Inferior parietal cortex (tissue), 1 donor: ENCODE data around the gene UFL1.

Experiments
- DNase-seq: peaks from one replicate; pipeline ENCODE4 v3.0.0-alpha.2; 2016; ENCODE audit errors: extremely low spot score

Gene UFL1

DNA sequence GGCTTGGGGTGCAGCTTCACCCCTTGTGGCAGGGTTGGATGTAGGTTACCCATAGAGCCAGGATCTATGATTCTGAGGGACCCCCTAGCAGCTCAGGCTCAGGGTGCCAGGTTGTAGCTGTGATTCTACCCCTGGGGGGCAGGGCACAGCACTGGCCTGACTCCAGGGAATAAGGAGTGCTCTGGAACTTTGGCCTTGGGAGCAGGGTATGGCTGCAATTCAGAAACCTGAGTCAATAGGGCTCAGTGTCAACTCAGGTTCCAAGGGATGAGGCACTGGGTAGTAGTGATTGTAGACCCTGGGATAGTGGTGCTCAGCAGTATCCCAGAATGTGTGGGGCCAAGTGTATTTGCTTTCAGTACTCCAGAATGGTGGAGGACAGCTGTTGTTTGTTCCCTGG lies 49.9 kb downstream of the UFL1 start:
- DNase-seq: no peak

DNA sequence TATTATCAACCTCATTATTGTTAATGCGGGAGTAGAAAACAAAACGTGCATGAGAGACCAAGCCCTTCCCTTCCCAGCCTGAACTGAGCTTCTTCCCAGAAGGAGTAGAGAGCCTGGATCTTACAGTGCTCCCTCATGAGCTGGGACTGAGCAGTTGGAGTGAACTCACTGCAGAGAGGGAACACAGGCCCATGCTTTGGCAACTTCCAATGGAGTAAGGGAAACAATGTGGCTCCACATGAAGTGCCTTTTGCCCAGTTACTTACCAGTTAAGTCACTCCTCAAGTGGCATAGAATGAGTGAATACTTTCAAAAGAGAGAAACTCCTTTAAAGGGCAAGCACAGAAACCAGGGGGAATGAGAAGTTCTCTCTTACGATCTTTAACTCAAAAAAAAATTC lies 53.8 kb downstream of the UFL1 start:
- no peak for DNase-seq

DNA sequence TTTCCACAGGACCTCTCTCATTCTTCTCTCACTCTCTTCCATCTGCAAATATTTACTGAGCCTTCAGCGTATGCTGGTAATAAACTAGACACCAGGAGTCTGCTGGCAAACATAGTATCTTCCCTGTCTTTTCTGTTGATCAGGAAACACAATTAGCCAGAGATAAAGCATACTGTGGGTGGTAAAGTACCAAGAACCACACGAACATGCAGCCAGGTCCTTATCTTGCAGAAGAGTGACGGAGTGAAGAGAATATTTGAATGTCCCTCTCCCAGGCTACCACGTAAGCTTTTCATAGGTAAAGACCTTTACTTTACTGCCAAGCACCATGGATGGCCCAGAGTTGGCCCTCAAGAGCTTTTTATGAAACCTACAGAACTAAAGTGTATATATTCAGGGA lies 54.6 kb downstream of the UFL1 start:
- DNase-seq: no peak

DNA sequence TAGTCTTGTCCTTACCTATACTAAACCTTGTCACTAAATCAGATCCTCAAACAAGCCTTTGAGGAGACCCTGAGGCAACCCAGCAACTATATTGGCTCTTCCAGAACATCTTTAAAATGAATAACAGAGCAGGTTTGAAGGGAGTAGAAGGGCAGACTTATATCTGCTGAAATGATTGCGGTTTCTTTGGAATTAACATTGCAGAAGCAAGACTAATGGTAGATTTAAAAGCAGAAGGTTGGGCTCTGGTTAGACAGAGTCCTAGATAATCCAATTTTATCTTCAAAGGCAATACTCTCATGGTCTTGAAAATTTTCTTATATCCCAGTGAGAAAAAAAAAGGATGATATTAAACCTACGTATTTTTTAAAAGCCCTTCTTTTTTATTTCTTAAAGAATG lies 60.4 kb downstream of the UFL1 start:
- DNase-seq: no peak

DNA sequence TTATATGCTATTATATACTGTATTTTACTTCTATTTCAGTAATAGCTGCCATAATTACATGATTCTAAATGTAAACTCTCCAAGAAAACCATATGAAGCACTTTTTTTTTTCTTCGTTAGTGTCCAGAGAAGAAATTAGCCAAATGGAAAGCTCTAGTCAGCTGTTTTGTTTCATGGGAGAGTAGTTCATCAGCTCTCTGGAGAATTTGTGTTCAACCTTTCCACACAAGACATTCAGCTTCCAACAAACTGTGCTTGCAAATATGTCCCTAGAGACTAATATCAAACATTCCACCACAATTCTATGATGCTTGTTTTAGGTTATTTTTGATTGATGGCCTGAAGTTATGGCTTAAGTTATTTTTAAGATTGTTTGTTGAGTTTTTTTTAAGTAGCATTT lies 60.8 kb downstream of the UFL1 start:
- DNase-seq: no peak

DNA sequence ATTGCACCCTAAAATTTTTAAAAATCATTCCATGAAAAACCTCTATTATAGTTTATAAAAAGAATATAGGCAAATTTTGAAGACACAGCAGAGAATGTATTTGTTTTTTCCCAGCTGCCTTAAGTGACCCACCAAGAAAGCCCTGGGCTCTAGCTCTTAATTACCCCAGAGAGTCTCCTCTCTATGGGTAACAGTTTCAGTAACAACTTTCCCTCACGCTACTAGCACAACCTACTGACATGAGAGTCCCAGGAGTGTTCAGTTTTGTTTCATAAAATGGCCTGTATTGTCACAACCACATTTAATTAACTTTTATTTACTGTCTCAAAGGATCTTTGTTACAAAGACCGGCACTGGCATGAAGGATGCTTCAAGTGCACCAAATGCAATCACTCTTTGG lies 82.8 kb downstream of the UFL1 start:
- no peak for DNase-seq
